Ishikawa (cell line): ENCODE data around the gene SELENOM.

ENCODE experiments used
- CREB1 ChIP-seq: IDR thresholded peaks from 2 replicates; pipeline ENCODE4 v1.6.1; 2012; ENCODE audit warnings: low read depth
- FOXM1 ChIP-seq: IDR thresholded peaks from 2 replicates; pipeline ENCODE4 v1.6.1; 2012; ENCODE audit warnings: low read depth, borderline replicate concordance
- MAX ChIP-seq: IDR thresholded peaks from 2 replicates; pipeline ENCODE4 v1.6.1; 2012
- YY1 ChIP-seq: IDR thresholded peaks from 2 replicates; pipeline ENCODE4 v1.6.1; 2012; ENCODE audit warnings: low read depth
- ZBTB7A ChIP-seq: IDR thresholded peaks from 2 replicates; pipeline ENCODE4 v1.6.1; 2012; ENCODE audit warnings: low read depth

GRCh38 chr22:31130873-31131272 lies 23.5 kb upstream of the SELENOM start:
- TF ChIP-seq FOXM1 (no peak), MAX (no peak), ZBTB7A (no peak), YY1 (no peak), CREB1 (no peak)
